GM19239 (cell line): Measurements from ENCODE around the gene EYA3.
"Not testable (repeated sequence)": the region's sequence is repeated elsewhere in the genome, so short reads cannot be mapped to it uniquely, and the experiment has no call there.

Experiments
- DNase-seq: peaks from one replicate; pipeline ENCODE4 v3.0.0; 2011; ENCODE audit warnings: low spot score; ENCODE audit not compliant: insufficient read length
- FAIRE-seq: peaks from 2 replicates; lab custom pipeline; 2011; peaks lifted over from hg19 to GRCh38; lab: Jason Lieb, UNC

EYA3 gene

GRCh38 chr1:28035420-28035819 lies 53.0 kb downstream of the EYA3 start:
- DNase-seq, result no peak
- FAIRE-seq, result peak; percentile 58

GRCh38 chr1:28032281-28032680 lies 56.1 kb downstream of the EYA3 start:
- DNase-seq, result no peak
- no peak for FAIRE-seq

GRCh38 chr1:28031173-28031572 lies 57.2 kb downstream of the EYA3 start:
- no peak for DNase-seq
- peak; percentile 4 for FAIRE-seq

- DNase-seq, result no peak
- FAIRE-seq, result no peak
Observed at GRCh38 chr1:28028873-28029654, 59.3 kb downstream of the EYA3 start.

GRCh38 chr1:28027660-28028059 lies 60.8 kb downstream of the EYA3 start:
- no peak for FAIRE-seq
- DNase-seq, result no peak

GRCh38 chr1:28027238-28027637 lies 61.2 kb downstream of the EYA3 start:
- FAIRE-seq (no peak), DNase-seq (no peak)

GRCh38 chr1:28026329-28026728 lies 62.1 kb downstream of the EYA3 start:
- DNase-seq (no peak), FAIRE-seq (no peak)

- FAIRE-seq (no peak), DNase-seq (no peak)
Observed at GRCh38 chr1:28021064-28021463, 67.3 kb downstream of the EYA3 start.

- DNase-seq, result no peak
- no peak for FAIRE-seq
Observed at GRCh38 chr1:28010969-28011368, 77.4 kb downstream of the EYA3 start.

- FAIRE-seq, DNase-seq: not testable (repeated sequence)
Observed at GRCh38 chr1:28003117-28003516, 85.3 kb downstream of the EYA3 start.

- no peak for FAIRE-seq
- DNase-seq, result no peak
Observed at GRCh38 chr1:28002600-28002999, 85.8 kb downstream of the EYA3 start.

- FAIRE-seq, result no peak
- DNase-seq, result no peak
Observed at GRCh38 chr1:27999055-27999454, 89.4 kb downstream of the EYA3 start.

GRCh38 chr1:27994526-27994925 lies 93.9 kb downstream of the EYA3 start:
- FAIRE-seq, DNase-seq: not testable (repeated sequence)

GRCh38 chr1:27994060-27994459 lies 94.3 kb downstream of the EYA3 start:
- FAIRE-seq (no peak), DNase-seq (no peak)

- no peak for FAIRE-seq
Observed at GRCh38 chr1:27993241-27993640, 95.2 kb downstream of the EYA3 start.

GRCh38 chr1:27992276-27992675 lies 96.1 kb downstream of the EYA3 start:
- no peak for DNase-seq
- FAIRE-seq, result peak; percentile 53

More at GRCh38 chr1:27993241-27993640, 95.2 kb downstream of the EYA3 start:
- no peak for DNase-seq

GRCh38 chr1:27990920-27991537 lies 97.4 kb downstream of the EYA3 start:
- no peak for FAIRE-seq
- DNase-seq, result no peak

GRCh38 chr1:27981145-27981544 lies 107.3 kb downstream of the EYA3 start:
- FAIRE-seq, result no peak

GRCh38 chr1:27980216-27980845 lies 108.1 kb downstream of the EYA3 start:
- FAIRE-seq, result no peak
- no peak for DNase-seq

More at GRCh38 chr1:27981145-27981544, 107.3 kb downstream of the EYA3 start:
- no peak for DNase-seq

- peak; percentile 21 for FAIRE-seq
- DNase-seq, result no peak
Observed at GRCh38 chr1:27979859-27980201, 108.6 kb downstream of the EYA3 start.

GRCh38 chr1:27979151-27979858 lies 109.1 kb downstream of the EYA3 start:
- FAIRE-seq, result peak; percentile 40
- DNase-seq, result no peak
